HepG2 (cell line): ENCODE data around the gene GABRB3. TPM values are rescaled to one million over a fixed set of nuclear protein-coding genes. Genes with fewer than 3 reads are reported as not detected.

ENCODE experiments used
- ATAC-seq: fragments of 200-7000 bp; cut with Tn5 transposase; 3 replicates; pipeline ENCODE4 v1.9.1; 2020; ENCODE audit warnings: mild to moderate bottlenecking, moderate library complexity
- BruUV-seq: library from RNA; stranded (reverse); fragments of 400-500 nt; replicated peaks from 2 replicates; lab custom pipeline; 2021; lab: Mats Ljungman, UMichigan
- CTCF ChIA-PET: fragments of 300-600 bp; formaldehyde crosslinking; extraction: SDS; loops from one replicate; lab custom pipeline; 2021; ENCODE audit warnings: low total read pairs, inconsistent platforms, low intra/inter-chr PET ratio; lab: Yijun Ruan, JAX
- POLR2A ChIA-PET: fragments of 350-600 bp; sonication (Branson Sonifier 250); formaldehyde crosslinking; loops from one replicate; lab custom pipeline; 2020; ENCODE audit warnings: antibody characterized with exemption, inconsistent platforms; lab: Yijun Ruan, JAX
- DNase-seq: peaks from one replicate; pipeline ENCODE4 v3.0.0-alpha.2; 2015; ENCODE audit warnings: low spot score
- FAIRE-seq: peaks from 3 replicates; lab custom pipeline; 2011; peaks lifted over from hg19 to GRCh38; lab: Jason Lieb, UNC
- H2AFZ ChIP-seq: one replicate; pipeline ENCODE4 v1.6.1; 2011; ENCODE audit warnings: low read length, inconsistent platforms
- H3K27ac ChIP-seq: fragments of 300-600 bp; 3 replicates; pipeline ENCODE4 v1.8.0; 2011; ENCODE audit warnings: mixed run types, mild to moderate bottlenecking, mixed read lengths, low read length, inconsistent platforms; ENCODE audit not compliant: insufficient read depth; ENCODE audit errors: extremely low read length
- H3K27me3 ChIP-seq, 2 experiments: fragments of 200-600 bp in 1 of 2; 2 replicates in 1 of 2; 3 replicates in 1 of 2; pipeline versions ENCODE4 v1.6.0 to v1.8.0; 2011; ENCODE audit warnings: low read length in 2 of 2, mild to moderate bottlenecking in 2 of 2, moderate library complexity in 2 of 2, inconsistent platforms in 1 of 2; ENCODE audit not compliant: insufficient read depth in 2 of 2, control insufficient read depth in 1 of 2
- H3K36me3 ChIP-seq, 2 experiments: fragments of 200-600 bp in 1 of 2; replicated peaks in 1 of 2; 2 replicates in 1 of 2; 3 replicates in 1 of 2; pipeline versions ENCODE4 v1.5.1 to v1.8.0; 2011; ENCODE audit warnings: low read length in 2 of 2, inconsistent platforms in 1 of 2; ENCODE audit not compliant: insufficient read depth in 2 of 2, control insufficient read depth in 1 of 2
- H3K4me1 ChIP-seq: 2 replicates; pipeline ENCODE4 v1.5.1; 2012; ENCODE audit warnings: low read length, inconsistent platforms; ENCODE audit not compliant: insufficient read depth
- H3K4me2 ChIP-seq: 2 replicates; pipeline ENCODE4 v1.6.0; 2011; ENCODE audit warnings: low read depth, low read length, inconsistent platforms
- H3K4me3 ChIP-seq, 3 experiments: fragments of 200-600 bp in 1 of 3; sonication (generic), shearing (Covaris generic) in 1 of 3; replicated peaks in 1 of 3; 2 replicates each; pipeline ENCODE4 v1.5.1; 2011 to 2016; ENCODE audit warnings: low read length in 3 of 3, inconsistent platforms in 2 of 3, low read depth in 2 of 3, mild to moderate bottlenecking in 2 of 3, control low read depth in 1 of 3, mixed read lengths in 1 of 3; ENCODE audit not compliant: insufficient read depth in 1 of 3
- H3K79me2 ChIP-seq: one replicate; pipeline ENCODE4 v1.6.1; 2011; ENCODE audit warnings: low read length, inconsistent platforms; ENCODE audit not compliant: insufficient read depth
- H3K9ac ChIP-seq: 2 replicates; pipeline ENCODE4 v1.6.0; 2011; ENCODE audit warnings: mild to moderate bottlenecking, low read depth, low read length, inconsistent platforms; ENCODE audit not compliant: insufficient read depth
- H3K9me3 ChIP-seq: 2 replicates; pipeline ENCODE4 v1.5.1; 2012; ENCODE audit warnings: mild to moderate bottlenecking, low read length
- H4K20me1 ChIP-seq: 2 replicates; pipeline ENCODE4 v1.6.0; 2011; ENCODE audit warnings: inconsistent platforms, mild to moderate bottlenecking, low read length, moderate library complexity; ENCODE audit not compliant: insufficient read depth
- CTCF ChIP-seq: sonication (generic); formaldehyde crosslinking; IDR thresholded peaks from 2 replicates; pipeline ENCODE4 v1.5.0; 2020; ENCODE audit warnings: mild to moderate bottlenecking, missing genetic modification reagents, moderate library complexity
- GATAD2A ChIP-seq: IDR thresholded peaks from 2 replicates; pipeline ENCODE4 v1.6.1; 2016
- HDAC2 ChIP-seq: sonication (generic); formaldehyde crosslinking; IDR thresholded peaks from 2 replicates; pipeline ENCODE4 v1.4.0; 2020; ENCODE audit warnings: missing genetic modification reagents
- KLF12 ChIP-seq: sonication (generic); formaldehyde crosslinking; IDR thresholded peaks from 2 replicates; pipeline ENCODE4 v1.4.0; 2020; ENCODE audit warnings: missing genetic modification reagents, borderline replicate concordance
- PCBP1 ChIP-seq: fragments of 200-400 bp; formaldehyde crosslinking; IDR thresholded peaks from 2 replicates; pipeline ENCODE4 v1.6.1; 2017; ENCODE audit warnings: mild to moderate bottlenecking, low read depth, low read length, borderline replicate concordance
- REXO4 ChIP-seq: sonication (generic); formaldehyde crosslinking; IDR thresholded peaks from 2 replicates; pipeline ENCODE4 v1.8.0; 2022; ENCODE audit warnings: missing genetic modification reagents, mild to moderate bottlenecking, borderline replicate concordance
- RNF2 ChIP-seq: fragments of 450-650 bp; conservative IDR thresholded peaks from 2 replicates; pipeline ENCODE4 v1.6.1; 2016; ENCODE audit warnings: low read depth
- SMARCC2 ChIP-seq: fragments of 450-650 bp; IDR thresholded peaks from 2 replicates; pipeline ENCODE4 v1.6.1; 2017; ENCODE audit warnings: antibody characterized with exemption, mild to moderate bottlenecking
- TEAD2 ChIP-seq: sonication (generic); formaldehyde crosslinking; IDR thresholded peaks from 2 replicates; pipeline ENCODE4 v1.9.0; 2021; ENCODE audit warnings: missing genetic modification reagents
- THAP11 ChIP-seq: IDR thresholded peaks from 2 replicates; pipeline ENCODE4 v1.6.1; 2016; ENCODE audit warnings: missing biosample characterization, missing genetic modification reagents
- XBP1 ChIP-seq: sonication (generic); formaldehyde crosslinking; IDR thresholded peaks from 2 replicates; pipeline ENCODE4 v1.5.0; 2020; ENCODE audit warnings: missing genetic modification reagents
- ZMYM3 ChIP-seq: sonication (generic); formaldehyde crosslinking; IDR thresholded peaks from 2 replicates; pipeline ENCODE4 v1.5.1; 2020; ENCODE audit warnings: mild to moderate bottlenecking, missing genetic modification reagents
- ZNF263 ChIP-seq: sonication (generic); formaldehyde crosslinking; IDR thresholded peaks from 2 replicates; pipeline ENCODE4 v1.4.0; 2020; ENCODE audit warnings: missing genetic modification reagents
- ZNF792 ChIP-seq: IDR thresholded peaks from 2 replicates; pipeline ENCODE4 v1.6.1; 2016
- WGBS: methylation state at CpG from one replicate; pipeline ENCODE4 v1.1.6; 2017; ENCODE audit warnings: low lambda C conversion rate; 5-methylcytosine and 5-hydroxymethylcytosine counted together
- in situ Hi-C: cut with HindIII; loops from 2 replicates; pipeline ENCODE4 v1.10.0; 2017; ENCODE audit warnings: low pct_unique_long_range_greater_than_20kb; ENCODE audit not compliant: extremely low pct_ligation_motif_present
- intact Hi-C: fragments of 100-400 bp; cut with micrococcal nuclease; formaldehyde crosslinking; loops from one replicate; pipeline ENCODE4 v1.10.0; 2022; ENCODE audit not compliant: unreplicated experiment
- polyA plus RNA-seq, 8 experiments: library from polyadenylated mRNA; depleted of rRNA in 3 of 8; stranded (reverse) in 7 of 8; unstranded in 1 of 8; fragments of >200 nt; fragmentation: Illumina TruSeq in 4 of 8; extraction: Trizol in 4 of 8; gene quantifications; 2 replicates each; pipeline versions ENCODE4 v1.2.1 to v1.2.3, GENCODE V29; 2011 to 2016; ENCODE audit warnings: low read depth in 4 of 8, missing spikeins in 1 of 8, mixed read lengths in 1 of 8; ENCODE audit not compliant: insufficient read depth in 1 of 8
- total RNA-seq, 5 experiments: library from RNA; depleted of rRNA; stranded (reverse); fragments of >200 nt; fragmentation: Illumina TruSeq; extraction: Trizol; gene quantifications; 2 replicates each; pipeline ENCODE4 v1.2.3, GENCODE V29; 2016; ENCODE audit warnings: low read depth in 1 of 5
- TF ChIP-seq, protein P1 (sequence below): sonication (generic); formaldehyde crosslinking; IDR thresholded peaks from 2 replicates; pipeline ENCODE4 v1.5.0; 2020; ENCODE audit warnings: missing genetic modification reagents

Gene GABRB3
- total and polyA plus RNA-seq, 2 of the 13 experiments (the other 11 are each of a cell fraction or from before 2014, with no cell fraction given), result not detected

GRCh38 chr15:26656080-26656479 is 116.8 kb downstream of the GABRB3 start:
- Histone ChIP-seq H3K9ac (no peak overlapping the region), H3K36me3 (no peaks in the 10 kb centered on the region), H4K20me1 (no peaks in the 10 kb centered on the region), H3K79me2 (no peaks in the 10 kb centered on the region), H3K9me3 (peaks cover 78% of the 10 kb centered on the region), H3K4me3 (no peak overlapping the region), H2AFZ (no peak overlapping the region), H3K4me1 (no peaks in the 10 kb centered on the region), H3K27me3 (no peaks in the 10 kb centered on the region), H3K27ac (no peak overlapping the region), H3K4me2 (no peak overlapping the region)
- ATAC-seq (no peak), FAIRE-seq (no peak), DNase-seq (no peak)
- ChIA-PET CTCF (no interaction called here), POLR2A (no interaction called here)
- intact Hi-C loops (no loop called here), in situ Hi-C loops (no loop called here)
- TF ChIP-seq ZNF263 (CRISPR knock-in tag) (no peak), KLF12 (CRISPR knock-in tag) (no peak), ZNF792 (no peak), THAP11 (no peak), GATAD2A (CRISPR knock-in tag) (no peak), SMARCC2 (no peak), PCBP1 (no peak), TEAD2 (CRISPR knock-in tag) (no peak), XBP1 (no peak), HDAC2 (CRISPR knock-in tag) (no peak)
- TF ChIP-seq, protein P1, sequence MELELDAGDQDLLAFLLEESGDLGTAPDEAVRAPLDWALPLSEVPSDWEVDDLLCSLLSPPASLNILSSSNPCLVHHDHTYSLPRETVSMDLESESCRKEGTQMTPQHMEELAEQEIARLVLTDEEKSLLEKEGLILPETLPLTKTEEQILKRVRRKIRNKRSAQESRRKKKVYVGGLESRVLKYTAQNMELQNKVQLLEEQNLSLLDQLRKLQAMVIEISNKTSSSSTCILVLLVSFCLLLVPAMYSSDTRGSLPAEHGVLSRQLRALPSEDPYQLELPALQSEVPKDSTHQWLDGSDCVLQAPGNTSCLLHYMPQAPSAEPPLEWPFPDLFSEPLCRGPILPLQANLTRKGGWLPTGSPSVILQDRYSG (CRISPR knock-in tag), result no peak
- BruUV-seq, result no TSS peak
- WGBS, result 14% methylated on average over 6 of the region's 6 CpGs

GRCh38 chr15:26651909-26652308 is 121.0 kb downstream of the GABRB3 start:
- in situ Hi-C loops, result no loop called here
- ChIA-PET CTCF (no interaction called here), POLR2A (no interaction called here)
- Histone ChIP-seq H3K9me3 (peaks cover 86% of the 10 kb centered on the region), H3K27ac (no peak overlapping the region), H3K9ac (no peak overlapping the region), H3K4me1 (no peaks in the 10 kb centered on the region), H3K4me2 (no peak overlapping the region), H3K79me2 (no peaks in the 10 kb centered on the region), H3K4me3 (no peak overlapping the region), H3K36me3 (no peaks in the 10 kb centered on the region), H2AFZ (no peak overlapping the region), H4K20me1 (no peaks in the 10 kb centered on the region), H3K27me3 (no peaks in the 10 kb centered on the region)
- BruUV-seq, result no TSS peak
- WGBS, result 0% methylated on average over 1 of the region's 1 CpG
- intact Hi-C loops, result no loop called here
- TF ChIP-seq ZMYM3 (CRISPR knock-in tag) (no peak), REXO4 (CRISPR knock-in tag) (no peak), CTCF (CRISPR knock-in tag) (no peak), RNF2 (no peak)
- ATAC-seq, result no peak
- no peak for DNase-seq
- FAIRE-seq, result no peak
